DLD1 (cell line): Measurements from ENCODE around the gene GPR78.

Experiments used
- in situ Hi-C: cut with HindIII; loops from 2 replicates; pipeline ENCODE4 v1.10.0; 2017; ENCODE audit warnings: low sequenced_read_pairs

Gene GPR78

DNA sequence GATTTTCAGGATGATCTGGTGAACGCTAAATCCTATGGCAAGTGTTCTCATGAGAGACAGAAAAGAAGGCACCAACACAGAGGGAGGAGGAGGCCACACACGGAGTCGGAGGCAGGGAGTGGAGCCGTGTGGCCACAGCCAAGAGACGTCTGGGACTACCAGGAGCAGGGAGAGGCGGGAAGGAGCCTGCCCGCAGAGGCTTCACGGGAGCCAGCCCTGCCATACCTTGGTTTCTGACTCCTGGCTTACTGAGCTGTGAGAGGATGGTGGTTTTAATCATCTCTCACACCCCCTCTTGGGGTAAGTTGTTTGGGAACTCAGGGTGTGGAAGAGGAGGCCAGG, 33.5 kb upstream of the GPR78 start:
- in situ Hi-C loops, result no loop called here

- in situ Hi-C loops, result no loop called here
Measured at GRCh38 chr4:8547108-8547911, 32.9 kb upstream of the GPR78 start.

DNA sequence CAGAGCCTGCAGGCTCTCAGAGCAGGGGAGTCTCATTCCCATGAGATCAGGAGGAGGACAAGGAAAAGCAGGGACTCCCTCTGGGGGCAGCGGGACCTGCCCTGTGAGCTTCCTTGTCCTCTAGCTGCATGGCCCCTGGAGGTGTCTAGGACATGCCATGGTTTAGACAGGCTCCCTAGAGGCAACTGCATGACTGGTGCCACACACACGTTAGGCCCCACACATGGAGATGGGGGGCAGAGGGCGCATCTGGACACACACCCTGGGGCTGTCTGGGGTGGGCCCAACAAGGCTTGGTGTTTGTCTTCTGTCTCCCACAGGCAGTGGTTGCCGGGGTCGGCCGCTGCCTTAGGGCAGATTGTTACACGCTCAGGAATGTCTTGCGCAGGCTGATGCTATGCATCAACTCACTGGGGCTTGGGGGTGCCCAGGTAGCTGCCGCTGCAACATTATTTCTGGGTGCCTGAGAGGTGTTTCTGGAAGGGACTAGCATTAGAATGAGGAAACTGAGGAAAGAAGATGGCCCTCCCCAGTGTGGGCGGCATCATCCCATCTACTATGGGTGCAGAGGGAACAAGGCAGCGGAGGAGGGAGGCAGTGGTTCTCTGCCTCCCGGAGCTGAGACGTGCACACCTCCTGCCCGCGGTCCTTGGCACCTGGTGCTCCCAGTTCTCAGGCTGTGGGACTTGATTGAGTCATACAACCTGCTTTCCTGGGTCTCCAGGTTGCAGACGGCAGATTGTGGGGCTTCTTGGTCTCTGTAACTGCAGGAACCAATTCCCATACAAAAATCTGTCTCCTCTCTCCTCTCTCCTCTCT, 32.1 kb upstream of the GPR78 start:
- in situ Hi-C loops, result no loop called here

- in situ Hi-C loops, result no loop called here
Measured at GRCh38 chr4:8548731-8549351, 31.4 kb upstream of the GPR78 start.

DNA sequence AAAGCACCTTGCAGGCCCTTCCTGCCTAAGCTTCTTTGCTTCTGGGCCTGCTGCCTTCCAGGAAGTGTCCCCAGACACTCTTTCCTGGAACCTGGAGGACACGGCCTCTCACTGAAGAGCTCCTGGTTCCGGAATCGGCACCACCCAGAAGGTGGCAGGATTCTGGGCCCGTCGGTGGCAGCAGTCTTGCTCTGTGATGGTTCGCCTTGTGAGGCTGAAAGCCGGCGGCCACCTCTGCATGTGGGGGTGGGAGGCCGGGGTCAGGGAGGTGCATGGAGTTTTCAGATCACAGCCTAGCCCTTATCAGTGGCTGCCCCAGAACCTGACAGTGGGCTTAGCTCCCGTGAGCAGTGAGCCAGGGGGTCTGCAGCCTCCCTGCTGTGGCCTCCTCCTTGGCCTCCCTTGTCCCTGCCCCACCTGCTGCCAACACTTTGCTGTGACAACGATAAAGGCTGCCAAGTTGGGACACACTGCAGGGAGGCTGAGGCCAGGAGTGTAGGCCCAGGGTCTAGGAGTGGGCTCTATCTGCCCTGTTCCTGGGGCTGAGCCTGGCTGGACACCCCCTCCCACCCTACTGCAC, 30.8 kb upstream of the GPR78 start:
- in situ Hi-C loops, result no loop called here

DNA sequence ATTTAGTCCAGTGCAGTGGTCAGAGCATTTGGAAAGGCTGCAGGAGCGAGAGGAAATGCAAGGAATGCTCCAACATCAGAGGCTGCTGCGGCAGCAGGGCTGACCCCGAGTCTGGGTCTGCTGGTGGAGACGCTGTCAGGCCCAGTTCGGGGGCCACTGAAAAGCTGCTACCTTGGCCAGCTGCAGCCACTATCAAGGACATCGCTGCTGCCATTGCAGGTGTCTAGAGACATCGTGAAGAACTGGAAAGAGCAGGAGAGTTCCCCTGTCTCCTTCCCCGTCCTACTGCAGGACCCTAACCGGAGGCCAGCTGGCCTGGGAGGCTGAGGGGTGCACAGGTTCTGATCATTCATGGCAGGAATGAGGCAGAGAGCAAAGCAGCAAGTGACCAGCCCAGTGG, 29.5 kb upstream of the GPR78 start:
- in situ Hi-C loops, result no loop called here

- in situ Hi-C loops, result no loop called here
Measured at GRCh38 chr4:8552024-8552423, 28.2 kb upstream of the GPR78 start.

GRCh38 chr4:8552581-8553205, 27.5 kb upstream of the GPR78 start:
- in situ Hi-C loops, result no loop called here

DNA sequence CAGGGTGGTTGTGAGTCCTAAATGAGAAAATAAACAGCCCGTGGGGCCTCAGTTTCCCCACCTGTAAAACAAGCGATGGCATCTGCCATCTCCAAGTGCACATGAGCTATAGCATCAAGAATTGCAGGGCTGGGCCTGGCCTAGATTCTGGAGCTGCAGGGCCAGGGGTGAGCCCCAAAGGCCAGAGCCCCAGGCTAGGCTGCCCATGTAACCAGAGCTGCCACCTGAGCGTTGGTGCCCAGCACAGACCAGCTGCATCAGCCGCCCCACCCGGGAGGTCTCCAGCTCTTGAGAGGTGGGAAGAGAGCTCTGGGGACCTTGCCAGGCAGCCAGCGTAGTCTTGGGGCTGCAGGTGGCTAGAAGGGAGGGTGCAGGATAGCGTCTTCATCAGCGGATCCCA, 27.0 kb upstream of the GPR78 start:
- in situ Hi-C loops, result no loop called here

GRCh38 chr4:8553991-8554405, 26.2 kb upstream of the GPR78 start:
- in situ Hi-C loops, result no loop called here

DNA sequence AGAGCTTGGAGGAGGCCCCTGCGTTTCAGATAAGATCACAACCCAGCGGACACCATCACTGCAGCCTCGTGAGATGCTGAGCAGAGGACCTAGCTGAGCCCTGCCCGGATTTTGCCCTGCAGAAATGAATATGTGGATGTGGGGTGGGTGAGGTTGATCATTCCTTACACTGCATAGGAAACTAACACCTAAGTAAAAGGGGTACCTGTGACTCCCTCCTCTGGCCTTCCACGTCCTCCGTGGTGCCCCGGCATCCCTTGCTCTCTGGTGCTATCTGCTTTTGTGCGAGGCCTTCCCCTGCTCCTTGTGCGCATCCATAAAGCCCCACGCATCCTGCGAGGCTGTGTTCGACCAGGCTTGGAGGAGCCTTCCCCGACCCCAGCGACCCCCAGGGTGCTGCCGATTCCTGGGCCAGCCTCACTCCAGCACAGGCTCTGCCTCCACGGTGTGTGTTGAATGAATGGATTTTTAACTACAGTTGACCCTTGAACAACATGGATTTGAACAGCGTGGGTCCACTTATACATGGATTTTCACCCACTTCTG, 25.6 kb upstream of the GPR78 start:
- in situ Hi-C loops, result no loop called here

GRCh38 chr4:8555716-8556115, 24.5 kb upstream of the GPR78 start:
- in situ Hi-C loops, result no loop called here

DNA sequence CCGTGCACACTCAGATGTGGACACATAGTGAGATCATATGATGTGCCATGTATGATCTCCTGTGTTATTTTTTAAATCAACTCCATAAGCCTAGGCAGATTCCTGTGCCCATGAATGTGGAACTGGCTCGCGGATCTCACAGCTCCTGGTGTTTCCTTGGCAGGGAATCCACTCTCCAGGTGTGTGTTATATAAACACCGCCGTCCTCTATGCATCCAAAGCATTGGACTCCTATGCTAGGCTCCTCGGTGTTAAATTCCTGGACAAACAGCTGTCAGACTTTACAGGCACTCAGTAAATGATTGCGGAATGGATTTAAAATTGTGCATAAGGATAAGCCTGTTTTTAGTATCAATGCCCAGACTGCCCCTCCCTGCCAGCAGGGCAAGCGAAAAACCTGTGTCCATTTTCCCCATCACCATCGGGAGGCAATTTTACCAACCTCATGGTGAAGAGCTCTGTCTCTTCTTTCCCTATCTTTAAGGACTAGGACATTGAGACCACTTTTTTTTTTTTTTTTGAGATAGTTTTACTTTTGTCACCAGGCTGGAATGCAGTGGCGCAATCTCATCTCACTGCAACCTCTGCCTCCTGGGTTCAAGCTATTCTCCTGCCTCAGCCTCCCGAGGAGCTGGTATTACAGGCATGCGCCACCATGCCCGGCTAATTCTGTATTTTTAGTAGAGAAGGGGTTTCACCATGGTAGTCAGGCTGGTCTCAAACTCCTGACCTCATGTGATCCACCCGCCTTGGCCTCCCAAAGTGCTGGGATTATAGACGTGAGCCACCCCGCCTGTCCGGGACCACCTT, 23.6 kb upstream of the GPR78 start:
- in situ Hi-C loops, result no loop called here

- in situ Hi-C loops, result no loop called here
Measured at GRCh38 chr4:8557151-8558076, 22.8 kb upstream of the GPR78 start.

DNA sequence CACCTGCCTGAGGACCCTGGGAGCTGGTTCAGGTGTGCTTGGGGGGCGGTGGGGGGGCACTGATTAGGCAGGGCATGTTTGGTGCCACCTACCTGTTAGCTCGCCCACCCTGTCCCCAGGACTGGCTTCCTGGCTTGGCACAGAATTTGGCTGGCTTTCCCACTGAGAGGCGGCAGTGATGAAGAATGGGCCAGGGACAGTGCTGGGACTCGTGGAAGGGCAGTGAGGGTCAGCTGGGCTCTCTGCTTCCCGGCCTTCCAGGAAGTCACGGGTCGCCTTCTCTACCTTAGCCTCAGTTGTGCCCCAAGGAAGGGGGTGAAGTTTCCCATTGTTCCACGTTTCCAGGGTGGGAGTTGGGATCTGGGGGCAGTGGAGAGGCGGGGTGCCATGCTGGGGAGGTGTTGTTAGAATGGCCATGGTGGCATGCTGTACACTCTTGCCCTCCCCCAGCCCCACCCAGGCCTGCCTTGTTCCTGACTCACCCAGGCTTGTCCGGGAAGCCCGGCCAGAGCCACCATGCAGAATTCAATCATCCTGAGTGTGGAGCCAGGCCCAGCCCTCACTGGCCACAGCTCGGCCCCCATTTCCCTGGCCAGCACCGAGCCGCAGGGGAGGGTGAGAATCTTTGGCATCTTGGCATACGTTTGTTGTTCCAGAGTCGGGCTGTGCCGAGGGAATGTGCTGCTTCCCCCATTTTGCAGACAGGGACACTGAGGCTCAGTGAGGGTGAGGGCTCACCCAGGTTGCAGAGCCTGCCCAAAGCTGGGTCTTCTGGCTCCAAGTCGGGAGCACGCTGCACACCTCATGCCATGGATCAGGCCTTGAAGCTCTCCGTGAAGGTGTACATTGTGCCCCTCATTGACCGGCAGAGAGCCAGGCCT, 21.9 kb upstream of the GPR78 start:
- in situ Hi-C loops, result no loop called here

DNA sequence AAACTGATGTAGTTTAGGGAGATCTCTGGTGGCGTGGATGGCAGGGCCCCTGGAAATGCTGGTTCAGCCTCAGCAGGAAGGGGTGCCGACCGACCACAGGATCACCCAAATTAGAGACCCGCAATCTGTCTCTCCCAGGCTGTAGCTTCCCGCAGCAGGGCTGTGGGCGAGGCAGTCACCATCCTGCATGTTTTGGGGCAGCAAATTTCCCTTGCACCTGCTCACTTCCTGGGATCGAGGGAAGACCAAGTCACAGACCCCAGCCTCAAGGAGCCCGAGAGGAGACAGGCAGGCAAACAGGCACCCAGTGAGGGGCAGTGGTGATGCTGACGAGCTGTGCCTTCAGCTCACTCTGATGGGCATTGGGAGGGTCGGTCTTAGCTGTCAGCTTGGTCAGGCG, 21.2 kb upstream of the GPR78 start:
- in situ Hi-C loops, result no loop called here

DNA sequence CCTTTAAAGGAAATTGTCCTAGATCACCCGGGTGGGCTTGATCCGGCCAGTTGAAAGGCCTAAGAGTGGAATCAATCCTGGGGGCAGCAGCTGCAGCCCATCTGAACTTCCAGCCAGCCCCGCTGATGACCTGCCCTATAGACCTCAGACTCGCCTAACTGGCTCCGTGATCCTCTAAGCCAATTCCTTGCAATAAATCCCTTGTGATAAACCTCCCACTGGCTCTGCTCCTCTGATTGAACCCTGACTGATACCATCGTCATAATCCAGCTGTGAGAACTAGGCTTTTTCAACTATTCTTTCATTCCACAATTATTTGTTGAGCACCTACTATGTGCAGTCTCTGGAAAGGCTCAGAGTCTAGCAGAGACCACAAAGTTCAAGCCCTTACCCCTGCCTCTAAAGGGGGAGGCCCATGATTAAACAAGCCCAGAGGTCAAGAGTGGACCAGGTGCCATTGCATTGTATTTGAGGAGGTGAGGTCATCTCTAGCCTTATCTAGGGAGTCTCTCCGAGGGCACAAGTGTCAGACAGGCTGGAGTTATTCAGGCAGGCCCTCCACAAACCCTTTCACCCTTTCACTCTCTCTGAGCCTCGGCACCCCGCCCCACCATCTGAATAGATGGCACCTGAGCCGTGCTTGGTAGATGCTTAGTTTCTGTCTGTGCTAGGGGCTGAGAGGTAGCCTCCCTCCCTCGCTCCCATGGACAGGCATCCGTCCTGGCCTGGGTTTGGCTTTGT, 20.5 kb upstream of the GPR78 start:
- in situ Hi-C loops, result no loop called here
